Naive thymus-derived CD8-positive, alpha-beta T cell (primary cell): ENCODE data around the gene SLC2A9. TPM values are rescaled to one million over a fixed set of nuclear protein-coding genes. Genes with fewer than 3 reads are reported as not detected.
"Not testable (repeated sequence)": the region's sequence is repeated elsewhere in the genome, so short reads cannot be mapped to it uniquely, and the experiment has no call there.

Experiments
- ATAC-seq, 2 donors: fragments of 150-1000 bp; cut with Tn5 transposase in 1 of 2; sonication (Bioruptor Pico), chemical (Tn5 transposase) in 1 of 2; 1 replicate in 1 of 2; 2 replicates in 1 of 2; pipeline ENCODE4 v1.10.0; 2021; ENCODE audit warnings: mild to moderate bottlenecking in 2 of 2, moderate library complexity in 2 of 2
- POLR2A ChIA-PET: fragments of 350-600 bp; sonication (Branson Sonifier 250); formaldehyde crosslinking; loops from one replicate; lab custom pipeline; 2021; ENCODE audit warnings: antibody characterized with exemption; lab: Charles Lee
- DNase-seq, 10 donors: peaks; one replicate each; pipeline versions ENCODE4 v3.0.0 to v3.0.0-alpha.2; 2020 to 2022
- H3K27ac Mint-ChIP-seq, 10 donors: one replicate each; pipeline ENCODE4 v1.8.0; 2020 to 2022; ENCODE audit warnings: mild to moderate bottlenecking in 10 of 10, mixed read lengths in 10 of 10, moderate library complexity in 4 of 10, inconsistent platforms in 1 of 10
- H3K27me3 Mint-ChIP-seq, 5 donors: one replicate each; pipeline ENCODE4 v1.8.0; 2021 to 2022; ENCODE audit warnings: mixed read lengths in 5 of 5
- H3K36me3 Mint-ChIP-seq, 3 donors: one replicate each; pipeline ENCODE4 v1.8.0; 2020 to 2022; ENCODE audit warnings: mixed read lengths in 3 of 3, mild to moderate bottlenecking in 2 of 3, inconsistent platforms in 1 of 3
- H3K4me1 Mint-ChIP-seq, 4 donors: one replicate each; pipeline ENCODE4 v1.8.0; 2021 to 2022; ENCODE audit warnings: mixed read lengths in 4 of 4
- H3K4me3 Mint-ChIP-seq, 10 donors: one replicate each; pipeline ENCODE4 v1.8.0; 2020 to 2022; ENCODE audit warnings: mild to moderate bottlenecking in 10 of 10, mixed read lengths in 10 of 10, moderate library complexity in 6 of 10, inconsistent platforms in 1 of 10
- H3K9me3 Mint-ChIP-seq, 9 donors: one replicate each; pipeline ENCODE4 v1.8.0; 2020 to 2022; ENCODE audit warnings: mixed read lengths in 9 of 9, mild to moderate bottlenecking in 3 of 9, inconsistent platforms in 1 of 9, moderate library complexity in 1 of 9
- polyA plus RNA-seq, 3 donors: library from polyadenylated mRNA; unstranded; fragments of 300-500 nt; fragmentation: Illumina TruSeq; gene quantifications; one replicate each; pipeline ENCODE4 v1.2.3, GENCODE V29; 2021
- total RNA-seq, 8 experiments: library from RNA in 2 of 8; stranded (reverse) in 2 of 8; gene quantifications; one replicate each; pipeline ENCODE4 v1.2.3 and lab custom pipeline; 2021 to 2026

SLC2A9 gene
- total and polyA plus RNA-seq, 5 experiments from 2014 or later = 0.37 to 3.4 (median 1.9) TPM; not detected in 1

- no peaks in the 10 kb centered on the region for H3K9me3 Mint-ChIP-seq
- H3K27me3 Mint-ChIP-seq = peaks cover 0 to 2% (median 0%) of the 10 kb centered on the region in 5 donors
- no peaks in the 10 kb centered on the region for H3K4me1 Mint-ChIP-seq
- H3K4me3 Mint-ChIP-seq = peak overlapping the region in 1 of 10 donors; percentile 42
- POLR2A ChIA-PET = no interaction called here
- H3K27ac Mint-ChIP-seq = peak overlapping the region in 1 of 10 donors; percentile 8
- ATAC-seq (no peak), DNase-seq (no peak)
- H3K36me3 Mint-ChIP-seq = no peaks in the 10 kb centered on the region
These were observed 98.0 kb downstream of the SLC2A9 start for GRCh38 chr4:9923195-9923812.

- ATAC-seq (no peak), DNase-seq (no peak)
These were observed 100.0 kb downstream of the SLC2A9 start for GRCh38 chr4:9921326-9921725.

GRCh38 chr4:9920029-9920428 is 101.3 kb downstream of the SLC2A9 start:
- Mint-ChIP-seq H3K36me3 (no peaks in the 10 kb centered on the region), H3K27me3 (peaks cover 0 to 2% (median 0%) of the 10 kb centered on the region in 5 donors), H3K4me1 (no peaks in the 10 kb centered on the region), H3K9me3 (no peaks in the 10 kb centered on the region), H3K27ac (no peak overlapping the region), H3K4me3 (no peak overlapping the region)
- ATAC-seq (no peak), DNase-seq (no peak)
- POLR2A ChIA-PET = no interaction called here

More at GRCh38 chr4:9921326-9921725, 100.0 kb downstream of the SLC2A9 start:
- Mint-ChIP-seq H3K27me3 (peaks cover 0 to 2% (median 0%) of the 10 kb centered on the region in 5 donors), H3K27ac (no peak overlapping the region), H3K4me3 (no peak overlapping the region), H3K4me1 (no peaks in the 10 kb centered on the region), H3K9me3 (no peaks in the 10 kb centered on the region), H3K36me3 (no peaks in the 10 kb centered on the region)
- POLR2A ChIA-PET = no interaction called here

GRCh38 chr4:9919047-9919446 is 102.2 kb downstream of the SLC2A9 start:
- POLR2A ChIA-PET = no interaction called here
- DNase-seq (no peak), ATAC-seq (no peak)
- Mint-ChIP-seq H3K27ac (no peak overlapping the region), H3K4me1 (no peaks in the 10 kb centered on the region), H3K36me3 (no peaks in the 10 kb centered on the region), H3K9me3 (no peaks in the 10 kb centered on the region), H3K4me3 (no peak overlapping the region), H3K27me3 (no peaks in the 10 kb centered on the region)

GRCh38 chr4:9918484-9918883 is 102.8 kb downstream of the SLC2A9 start:
- Mint-ChIP-seq H3K9me3 (no peaks in the 10 kb centered on the region), H3K4me3 (no peak overlapping the region), H3K27ac (no peak overlapping the region), H3K36me3 (no peaks in the 10 kb centered on the region), H3K4me1 (no peaks in the 10 kb centered on the region), H3K27me3 (no peaks in the 10 kb centered on the region)
- DNase-seq (no peak), ATAC-seq (no peak)
- POLR2A ChIA-PET = no interaction called here

- Mint-ChIP-seq H3K27ac (no peak overlapping the region), H3K27me3 (peaks cover 0 to 3% (median 0%) of the 10 kb centered on the region in 5 donors), H3K4me3 (no peak overlapping the region), H3K4me1 (no peaks in the 10 kb centered on the region), H3K36me3 (no peaks in the 10 kb centered on the region), H3K9me3 (no peaks in the 10 kb centered on the region)
- ATAC-seq (no peak), DNase-seq (no peak)
- POLR2A ChIA-PET = interaction anchor here (0.7 kb wide), 1 partner anchor 15 kb away, joined by 6 read pairs; no protein-coding TSS in a partner anchor
These were observed 104.4 kb downstream of the SLC2A9 start for GRCh38 chr4:9916937-9917336.

- ATAC-seq = no peak
- H3K27ac Mint-ChIP-seq = no peak overlapping the region
These were observed 105.0 kb downstream of the SLC2A9 start for GRCh38 chr4:9916346-9916745.

GRCh38 chr4:9913846-9914245 is 107.5 kb downstream of the SLC2A9 start:
- Mint-ChIP-seq H3K36me3 (no peaks in the 10 kb centered on the region), H3K27ac (no peak overlapping the region), H3K4me3 (no peak overlapping the region), H3K27me3 (peaks cover 0 to 5% (median 0%) of the 10 kb centered on the region in 5 donors), H3K9me3 (peaks cover 0 to 5% (median 0%) of the 10 kb centered on the region in 9 donors), H3K4me1 (no peaks in the 10 kb centered on the region)
- ATAC-seq (no peak), DNase-seq (no peak)
- POLR2A ChIA-PET = no interaction called here

More at GRCh38 chr4:9916346-9916745, 105.0 kb downstream of the SLC2A9 start:
- no peaks in the 10 kb centered on the region for H3K4me1 Mint-ChIP-seq
- no peak for DNase-seq
- peaks cover 0 to 5% (median 0%) of the 10 kb centered on the region in 5 donors for H3K27me3 Mint-ChIP-seq
- POLR2A ChIA-PET = no interaction called here
- no peaks in the 10 kb centered on the region for H3K9me3 Mint-ChIP-seq
- H3K4me3 Mint-ChIP-seq = no peak overlapping the region
- H3K36me3 Mint-ChIP-seq = no peaks in the 10 kb centered on the region

- Mint-ChIP-seq H3K27me3 (peaks cover 0 to 4% (median 0%) of the 10 kb centered on the region in 5 donors), H3K9me3 (peaks cover 0 to 6% (median 0%) of the 10 kb centered on the region in 9 donors), H3K36me3 (no peaks in the 10 kb centered on the region), H3K27ac (no peak overlapping the region), H3K4me3 (no peak overlapping the region), H3K4me1 (no peaks in the 10 kb centered on the region)
- no peak for DNase-seq
- ATAC-seq = no peak
- POLR2A ChIA-PET = no interaction called here
These were observed 114.3 kb downstream of the SLC2A9 start for GRCh38 chr4:9906996-9907395.

- ATAC-seq = no peak
- DNase-seq = no peak
- Mint-ChIP-seq H3K4me1 (no peaks in the 10 kb centered on the region), H3K27ac (no peak overlapping the region), H3K4me3 (no peak overlapping the region), H3K27me3 (peaks cover 0 to 5% (median 3%) of the 10 kb centered on the region in 5 donors), H3K36me3 (no peaks in the 10 kb centered on the region), H3K9me3 (peaks cover 0 to 6% (median 0%) of the 10 kb centered on the region in 9 donors)
- POLR2A ChIA-PET = no interaction called here
These were observed 116.2 kb downstream of the SLC2A9 start for GRCh38 chr4:9904976-9905587.

GRCh38 chr4:9903317-9903716 is 118.0 kb downstream of the SLC2A9 start:
- H3K9me3 Mint-ChIP-seq = no peaks in the 10 kb centered on the region
- no peaks in the 10 kb centered on the region for H3K4me1 Mint-ChIP-seq
- peaks cover 0 to 12% (median 5%) of the 10 kb centered on the region in 5 donors for H3K27me3 Mint-ChIP-seq
- POLR2A ChIA-PET = no interaction called here
- DNase-seq = no peak
- H3K27ac Mint-ChIP-seq = no peak overlapping the region
- ATAC-seq = no peak
- H3K4me3 Mint-ChIP-seq = no peak overlapping the region
- H3K36me3 Mint-ChIP-seq = no peaks in the 10 kb centered on the region

GRCh38 chr4:9901257-9901656 is 120.0 kb downstream of the SLC2A9 start:
- DNase-seq = no peak
- ATAC-seq = no peak
- Mint-ChIP-seq H3K27ac (no peak overlapping the region), H3K4me3 (no peak overlapping the region), H3K4me1 (no peaks in the 10 kb centered on the region), H3K27me3 (peaks cover 0 to 12% (median 5%) of the 10 kb centered on the region in 5 donors), H3K36me3 (no peaks in the 10 kb centered on the region), H3K9me3 (no peaks in the 10 kb centered on the region)
- POLR2A ChIA-PET = no interaction called here

GRCh38 chr4:9900633-9901032 is 120.7 kb downstream of the SLC2A9 start:
- H3K9me3 Mint-ChIP-seq, H3K36me3 Mint-ChIP-seq, DNase-seq, POLR2A ChIA-PET, H3K4me3 Mint-ChIP-seq, H3K27ac Mint-ChIP-seq, ATAC-seq, H3K4me1 Mint-ChIP-seq: not testable (repeated sequence)
- H3K27me3 Mint-ChIP-seq = peaks cover 0 to 12% (median 5%) of the 10 kb centered on the region in 5 donors
